ENCODE measurements around the gene MATCAP1. TPM values are rescaled to one million over a fixed set of nuclear protein-coding genes. Genes with fewer than 3 reads are reported as not detected.

The MATCAP1 gene
- total and polyA plus RNA-seq, 4 donors, result 1.5 to 4.8 (median 3.2) TPM

DNA sequence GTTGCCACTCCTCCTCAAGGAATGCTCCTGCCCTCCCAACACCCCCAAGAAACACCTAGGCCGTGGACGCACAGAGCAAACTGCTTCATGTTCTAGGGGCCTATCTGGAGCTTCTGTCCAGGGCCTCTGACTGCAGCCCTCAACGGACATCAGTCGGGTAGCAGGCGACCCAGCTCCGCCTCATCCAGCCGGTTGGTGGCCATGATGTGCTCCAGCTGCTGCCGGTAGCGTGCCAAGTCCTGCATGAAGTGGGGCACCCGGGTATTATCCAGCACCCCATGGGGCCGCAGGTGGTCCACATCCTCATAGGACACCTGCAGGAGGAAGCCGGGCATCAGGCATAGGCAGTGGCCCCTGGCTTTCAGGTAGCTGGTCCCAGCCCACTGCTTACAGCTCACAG lies 7.1 kb downstream of the MATCAP1 start (continued):
- TF ChIP-seq REST (IDR thresholded peaks at IDR 0.05) (no peak), JUND (IDR thresholded peaks at IDR 0.05) (no peak), HNF4A (conservative IDR thresholded peaks at IDR 0.05) (no peak), NR2F2 (IDR thresholded peaks at IDR 0.05) (no peak), TAF1 (conservative IDR thresholded peaks at IDR 0.05) (no peak), YY1 (IDR thresholded peaks at IDR 0.05) (no peak), SP1 (IDR thresholded peaks at IDR 0.05) (no peak)

GRCh38 chr16:67174706-67175231 lies 9.0 kb downstream of the MATCAP1 start:
- Histone ChIP-seq H3K27ac (ENCODE audit: low read depth in 1 of 2, low read length in 2 of 2) (peak overlapping the region in 1 of 2 donors; percentile 66), H3K4me3 (ENCODE audit: low read depth in 1 of 3, low read length in 3 of 3) (peak overlapping the region in 1 of 3 donors; percentile 38), H3K27me3 (ENCODE audit: control insufficient read depth in 4 of 4, insufficient read depth in 4 of 4, low read length in 3 of 4) (no peaks in the 10 kb centered on the region), H3K36me3 (ENCODE audit: control insufficient read depth in 4 of 4, insufficient read depth in 3 of 4, low read depth in 1 of 4, low read length in 3 of 4) (no peaks in the 10 kb centered on the region), H3K9ac (ENCODE audit: low read depth in 1 of 2, low read length in 2 of 2) (no peak overlapping the region), H3K4me1 (ENCODE audit: control insufficient read depth in 4 of 4, insufficient read depth in 4 of 4, low read length in 3 of 4) (peaks cover 12 to 38% (median 23%) of the 10 kb centered on the region in 4 donors), H3K9me3 (ENCODE audit: control insufficient read depth in 4 of 4, low read length in 3 of 4) (no peaks in the 10 kb centered on the region)
- DNase-seq (ENCODE audit: low spot score), result no peak
- WGBS, result 59% methylated on average over 31 of the region's 31 CpGs
- TF ChIP-seq, protein P1, sequence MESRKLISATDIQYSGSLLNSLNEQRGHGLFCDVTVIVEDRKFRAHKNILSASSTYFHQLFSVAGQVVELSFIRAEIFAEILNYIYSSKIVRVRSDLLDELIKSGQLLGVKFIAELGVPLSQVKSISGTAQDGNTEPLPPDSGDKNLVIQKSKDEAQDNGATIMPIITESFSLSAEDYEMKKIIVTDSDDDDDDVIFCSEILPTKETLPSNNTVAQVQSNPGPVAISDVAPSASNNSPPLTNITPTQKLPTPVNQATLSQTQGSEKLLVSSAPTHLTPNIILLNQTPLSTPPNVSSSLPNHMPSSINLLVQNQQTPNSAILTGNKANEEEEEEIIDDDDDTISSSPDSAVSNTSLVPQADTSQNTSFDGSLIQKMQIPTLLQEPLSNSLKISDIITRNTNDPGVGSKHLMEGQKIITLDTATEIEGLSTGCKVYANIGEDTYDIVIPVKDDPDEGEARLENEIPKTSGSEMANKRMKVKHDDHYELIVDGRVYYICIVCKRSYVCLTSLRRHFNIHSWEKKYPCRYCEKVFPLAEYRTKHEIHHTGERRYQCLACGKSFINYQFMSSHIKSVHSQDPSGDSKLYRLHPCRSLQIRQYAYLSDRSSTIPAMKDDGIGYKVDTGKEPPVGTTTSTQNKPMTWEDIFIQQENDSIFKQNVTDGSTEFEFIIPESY (IDR thresholded peaks at IDR 0.05), result no peak
- TF ChIP-seq NR2F2 (IDR thresholded peaks at IDR 0.05) (no peak), RXRA (IDR thresholded peaks at IDR 0.05) (no peak), EGR1 (IDR thresholded peaks at IDR 0.05; ENCODE audit: low read depth in 2 of 2) (no peak), FOXA2 (IDR thresholded peaks at IDR 0.05) (no peak), REST (IDR thresholded peaks at IDR 0.05) (no peak), CTCF (IDR thresholded peaks at IDR 0.05; ENCODE audit: low read depth, low read length, missing input control) (no peak), MAX (IDR thresholded peaks at IDR 0.05) (no peak)

Measured in liver (tissue), 9 donors.